Adrenal gland (tissue), 5 donors: Measurements from ENCODE around the gene TEKT1.

Experiments
- POLR2A ChIP-seq, 2 donors: fragments of 450-650 bp; IDR thresholded peaks; one replicate each; pipeline ENCODE4 v1.6.1; 2017; ENCODE audit warnings: antibody characterized with exemption in 2 of 2, mild to moderate bottlenecking in 2 of 2, moderate library complexity in 1 of 2
- TF ChIP-seq, protein P1 (sequence below), 6 experiments: fragments of 450-650 bp in 4 of 6; fragments of 200-600 bp in 2 of 6; sonication (generic) in 1 of 6; IDR thresholded peaks; 1 replicate in 5 of 6; 2 replicates in 1 of 6; pipeline versions ENCODE4 v1.5.1 to v1.8.0; 2016 to 2021; ENCODE audit warnings: antibody characterized with exemption in 6 of 6, mild to moderate bottlenecking in 2 of 6, moderate library complexity in 1 of 6
- donor health status: DM: no; HTN: no; CAD: no.

DNA sequence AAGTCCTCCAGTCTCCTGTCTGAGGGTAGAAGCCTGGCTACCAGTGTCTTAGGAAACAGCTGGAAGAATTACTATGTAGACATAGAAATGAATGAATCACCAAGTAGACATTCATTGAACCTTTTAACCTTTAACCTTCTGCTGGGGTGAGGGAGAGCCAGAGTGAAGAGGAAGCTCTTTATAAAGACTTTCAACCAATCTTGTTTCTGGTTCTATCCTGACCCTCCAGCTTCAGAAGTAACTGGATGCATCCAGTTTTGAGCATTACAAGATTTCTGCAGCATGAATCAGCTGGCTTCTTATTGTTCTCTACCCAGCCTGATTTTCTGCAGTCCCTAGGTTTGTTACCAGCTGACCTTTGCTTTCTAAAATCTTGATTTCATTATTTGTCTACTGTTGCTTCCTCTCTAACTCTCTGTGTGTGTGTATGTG lies 8.5 kb downstream of the TEKT1 start:
- TF ChIP-seq, protein P1, sequence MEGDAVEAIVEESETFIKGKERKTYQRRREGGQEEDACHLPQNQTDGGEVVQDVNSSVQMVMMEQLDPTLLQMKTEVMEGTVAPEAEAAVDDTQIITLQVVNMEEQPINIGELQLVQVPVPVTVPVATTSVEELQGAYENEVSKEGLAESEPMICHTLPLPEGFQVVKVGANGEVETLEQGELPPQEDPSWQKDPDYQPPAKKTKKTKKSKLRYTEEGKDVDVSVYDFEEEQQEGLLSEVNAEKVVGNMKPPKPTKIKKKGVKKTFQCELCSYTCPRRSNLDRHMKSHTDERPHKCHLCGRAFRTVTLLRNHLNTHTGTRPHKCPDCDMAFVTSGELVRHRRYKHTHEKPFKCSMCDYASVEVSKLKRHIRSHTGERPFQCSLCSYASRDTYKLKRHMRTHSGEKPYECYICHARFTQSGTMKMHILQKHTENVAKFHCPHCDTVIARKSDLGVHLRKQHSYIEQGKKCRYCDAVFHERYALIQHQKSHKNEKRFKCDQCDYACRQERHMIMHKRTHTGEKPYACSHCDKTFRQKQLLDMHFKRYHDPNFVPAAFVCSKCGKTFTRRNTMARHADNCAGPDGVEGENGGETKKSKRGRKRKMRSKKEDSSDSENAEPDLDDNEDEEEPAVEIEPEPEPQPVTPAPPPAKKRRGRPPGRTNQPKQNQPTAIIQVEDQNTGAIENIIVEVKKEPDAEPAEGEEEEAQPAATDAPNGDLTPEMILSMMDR (IDR thresholded peaks at IDR 0.05), result no peak
- TF ChIP-seq POLR2A (IDR thresholded peaks at IDR 0.05), result no peak
